HFF-Myc (cell line): Measurements from ENCODE around the gene TF.
A peak's percentile ranks its signal among the peaks of the same experiment; 100 is the strongest.

Experiments used
- DNase-seq: peaks from one replicate; pipeline ENCODE4 v3.0.0-alpha.2; 2011; ENCODE audit warnings: low read depth; ENCODE audit errors: extremely low read depth
- H3K4me3 ChIP-seq: replicated peaks from 2 replicates; pipeline ENCODE4 v1.5.1; 2011; ENCODE audit warnings: low read depth, mild to moderate bottlenecking, control low read depth, low read length
- TF ChIP-seq, protein P1 (sequence below): IDR thresholded peaks from 2 replicates; pipeline ENCODE4 v1.5.1; 2012; ENCODE audit warnings: mild to moderate bottlenecking, low read depth, low read length, control low read depth; ENCODE audit errors: missing control alignments

TF gene

DNA sequence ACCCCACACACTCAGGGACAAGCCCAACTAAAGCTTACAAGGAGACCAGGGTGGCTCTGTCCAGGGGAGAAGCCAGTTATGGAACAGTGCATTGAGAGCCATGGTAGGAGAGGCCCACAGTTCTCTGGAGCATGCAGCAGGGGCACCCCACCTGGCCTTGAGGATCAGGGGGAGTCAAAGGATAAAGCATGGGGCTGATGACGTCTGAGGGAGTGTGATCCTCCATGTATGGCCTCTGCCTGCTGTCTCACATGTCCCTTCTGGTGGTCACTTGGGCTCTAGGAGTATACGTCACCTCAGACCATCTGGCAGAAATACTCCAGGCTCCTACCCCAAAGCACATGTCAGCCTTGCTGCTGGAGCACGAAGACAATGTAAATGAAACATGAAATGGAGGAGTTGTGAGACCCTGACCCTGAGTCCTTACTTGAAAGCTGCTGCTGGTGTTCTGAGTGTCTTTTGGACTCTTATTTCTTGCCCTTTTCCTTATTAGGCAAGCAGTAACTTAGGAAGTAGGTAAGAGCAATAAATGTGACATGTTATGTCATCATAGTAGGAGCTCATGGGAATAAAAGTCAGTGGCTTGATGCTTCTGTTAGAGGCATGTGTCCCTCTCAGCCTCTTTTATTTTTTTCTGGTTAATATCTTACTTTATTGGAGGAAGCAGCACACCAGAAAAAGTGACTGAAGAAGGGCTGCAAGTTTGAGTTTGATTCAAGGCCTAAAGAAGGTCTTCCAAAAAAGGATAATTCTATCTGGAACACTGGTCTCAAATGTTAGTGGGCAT is 74.9 kb downstream of the TF start:
- no peak for DNase-seq
- TF ChIP-seq, protein P1, sequence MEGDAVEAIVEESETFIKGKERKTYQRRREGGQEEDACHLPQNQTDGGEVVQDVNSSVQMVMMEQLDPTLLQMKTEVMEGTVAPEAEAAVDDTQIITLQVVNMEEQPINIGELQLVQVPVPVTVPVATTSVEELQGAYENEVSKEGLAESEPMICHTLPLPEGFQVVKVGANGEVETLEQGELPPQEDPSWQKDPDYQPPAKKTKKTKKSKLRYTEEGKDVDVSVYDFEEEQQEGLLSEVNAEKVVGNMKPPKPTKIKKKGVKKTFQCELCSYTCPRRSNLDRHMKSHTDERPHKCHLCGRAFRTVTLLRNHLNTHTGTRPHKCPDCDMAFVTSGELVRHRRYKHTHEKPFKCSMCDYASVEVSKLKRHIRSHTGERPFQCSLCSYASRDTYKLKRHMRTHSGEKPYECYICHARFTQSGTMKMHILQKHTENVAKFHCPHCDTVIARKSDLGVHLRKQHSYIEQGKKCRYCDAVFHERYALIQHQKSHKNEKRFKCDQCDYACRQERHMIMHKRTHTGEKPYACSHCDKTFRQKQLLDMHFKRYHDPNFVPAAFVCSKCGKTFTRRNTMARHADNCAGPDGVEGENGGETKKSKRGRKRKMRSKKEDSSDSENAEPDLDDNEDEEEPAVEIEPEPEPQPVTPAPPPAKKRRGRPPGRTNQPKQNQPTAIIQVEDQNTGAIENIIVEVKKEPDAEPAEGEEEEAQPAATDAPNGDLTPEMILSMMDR: no peak
- no peak overlapping the region for H3K4me3 ChIP-seq

DNA sequence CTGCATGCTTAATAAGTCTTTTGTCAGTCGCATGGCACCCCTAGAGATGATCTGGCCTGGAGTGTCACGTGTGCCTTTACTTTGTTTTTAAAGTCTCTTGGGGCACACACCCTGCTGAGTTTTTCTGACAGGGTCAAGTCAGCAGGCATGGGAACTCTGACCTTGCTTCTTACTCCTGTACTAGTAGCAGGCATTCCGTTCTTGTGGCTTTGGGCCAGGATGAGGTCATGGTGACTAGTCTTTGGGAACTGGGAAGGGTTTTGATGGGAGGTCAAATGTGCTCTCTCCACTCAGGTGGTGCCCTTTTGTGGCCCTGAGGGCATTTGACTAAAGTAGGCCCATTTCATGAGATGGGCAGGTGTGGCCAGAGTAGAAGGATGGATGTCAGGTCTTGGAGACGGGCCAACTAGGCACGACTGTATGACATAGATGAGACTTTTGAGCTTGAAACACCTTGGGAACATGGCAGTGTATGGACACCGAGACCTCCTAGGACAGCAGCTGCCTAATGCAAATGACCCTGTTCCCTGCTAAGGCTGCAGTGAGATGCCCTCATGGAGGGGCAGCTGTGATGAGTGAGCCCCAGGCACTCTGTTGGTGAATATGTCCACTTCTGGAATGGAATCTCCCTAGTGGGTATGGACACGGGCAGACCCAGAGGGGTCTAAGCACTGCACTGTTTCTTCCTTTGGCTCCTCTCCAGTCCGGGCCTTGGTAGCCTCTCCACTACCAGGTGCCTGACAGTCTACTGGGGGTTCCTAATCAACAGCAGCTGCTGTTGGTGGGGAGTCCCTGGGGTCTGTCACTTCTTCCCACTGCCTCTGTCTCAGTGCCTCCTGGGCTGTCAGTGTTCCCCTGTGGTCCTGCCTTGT is 75.8 kb downstream of the TF start:
- TF ChIP-seq, protein P1: peak; percentile 23
- no peak overlapping the region for H3K4me3 ChIP-seq
- peak; percentile 35 for DNase-seq

- TF ChIP-seq, protein P1: no peak
- no peak for DNase-seq
- no peak overlapping the region for H3K4me3 ChIP-seq
Measured at GRCh38 chr3:133824961-133825485, 78.8 kb downstream of the TF start.

- no peak for DNase-seq
Measured at GRCh38 chr3:133825969-133826727, 80.0 kb downstream of the TF start.

GRCh38 chr3:133827136-133827535 is 80.9 kb downstream of the TF start:
- DNase-seq: no peak
- no peak overlapping the region for H3K4me3 ChIP-seq
- TF ChIP-seq, protein P1: no peak

More at GRCh38 chr3:133825969-133826727, 80.0 kb downstream of the TF start:
- TF ChIP-seq, protein P1: no peak
- no peak overlapping the region for H3K4me3 ChIP-seq

- no peak overlapping the region for H3K4me3 ChIP-seq
- TF ChIP-seq, protein P1: no peak
- no peak for DNase-seq
Measured at GRCh38 chr3:133827684-133828083, 81.5 kb downstream of the TF start.
